ENCODE data around the gene PTX3.

- TF ChIP-seq, protein P1, sequence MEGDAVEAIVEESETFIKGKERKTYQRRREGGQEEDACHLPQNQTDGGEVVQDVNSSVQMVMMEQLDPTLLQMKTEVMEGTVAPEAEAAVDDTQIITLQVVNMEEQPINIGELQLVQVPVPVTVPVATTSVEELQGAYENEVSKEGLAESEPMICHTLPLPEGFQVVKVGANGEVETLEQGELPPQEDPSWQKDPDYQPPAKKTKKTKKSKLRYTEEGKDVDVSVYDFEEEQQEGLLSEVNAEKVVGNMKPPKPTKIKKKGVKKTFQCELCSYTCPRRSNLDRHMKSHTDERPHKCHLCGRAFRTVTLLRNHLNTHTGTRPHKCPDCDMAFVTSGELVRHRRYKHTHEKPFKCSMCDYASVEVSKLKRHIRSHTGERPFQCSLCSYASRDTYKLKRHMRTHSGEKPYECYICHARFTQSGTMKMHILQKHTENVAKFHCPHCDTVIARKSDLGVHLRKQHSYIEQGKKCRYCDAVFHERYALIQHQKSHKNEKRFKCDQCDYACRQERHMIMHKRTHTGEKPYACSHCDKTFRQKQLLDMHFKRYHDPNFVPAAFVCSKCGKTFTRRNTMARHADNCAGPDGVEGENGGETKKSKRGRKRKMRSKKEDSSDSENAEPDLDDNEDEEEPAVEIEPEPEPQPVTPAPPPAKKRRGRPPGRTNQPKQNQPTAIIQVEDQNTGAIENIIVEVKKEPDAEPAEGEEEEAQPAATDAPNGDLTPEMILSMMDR (IDR thresholded peaks at IDR 0.05): no peak
- TF ChIP-seq POLR2AphosphoS5 (IDR thresholded peaks at IDR 0.05; ENCODE audit: low read depth, low read length): no peak
- TF ChIP-seq, protein P2, sequence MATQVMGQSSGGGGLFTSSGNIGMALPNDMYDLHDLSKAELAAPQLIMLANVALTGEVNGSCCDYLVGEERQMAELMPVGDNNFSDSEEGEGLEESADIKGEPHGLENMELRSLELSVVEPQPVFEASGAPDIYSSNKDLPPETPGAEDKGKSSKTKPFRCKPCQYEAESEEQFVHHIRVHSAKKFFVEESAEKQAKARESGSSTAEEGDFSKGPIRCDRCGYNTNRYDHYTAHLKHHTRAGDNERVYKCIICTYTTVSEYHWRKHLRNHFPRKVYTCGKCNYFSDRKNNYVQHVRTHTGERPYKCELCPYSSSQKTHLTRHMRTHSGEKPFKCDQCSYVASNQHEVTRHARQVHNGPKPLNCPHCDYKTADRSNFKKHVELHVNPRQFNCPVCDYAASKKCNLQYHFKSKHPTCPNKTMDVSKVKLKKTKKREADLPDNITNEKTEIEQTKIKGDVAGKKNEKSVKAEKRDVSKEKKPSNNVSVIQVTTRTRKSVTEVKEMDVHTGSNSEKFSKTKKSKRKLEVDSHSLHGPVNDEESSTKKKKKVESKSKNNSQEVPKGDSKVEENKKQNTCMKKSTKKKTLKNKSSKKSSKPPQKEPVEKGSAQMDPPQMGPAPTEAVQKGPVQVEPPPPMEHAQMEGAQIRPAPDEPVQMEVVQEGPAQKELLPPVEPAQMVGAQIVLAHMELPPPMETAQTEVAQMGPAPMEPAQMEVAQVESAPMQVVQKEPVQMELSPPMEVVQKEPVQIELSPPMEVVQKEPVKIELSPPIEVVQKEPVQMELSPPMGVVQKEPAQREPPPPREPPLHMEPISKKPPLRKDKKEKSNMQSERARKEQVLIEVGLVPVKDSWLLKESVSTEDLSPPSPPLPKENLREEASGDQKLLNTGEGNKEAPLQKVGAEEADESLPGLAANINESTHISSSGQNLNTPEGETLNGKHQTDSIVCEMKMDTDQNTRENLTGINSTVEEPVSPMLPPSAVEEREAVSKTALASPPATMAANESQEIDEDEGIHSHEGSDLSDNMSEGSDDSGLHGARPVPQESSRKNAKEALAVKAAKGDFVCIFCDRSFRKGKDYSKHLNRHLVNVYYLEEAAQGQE (IDR thresholded peaks at IDR 0.05; ENCODE audit: insufficient read depth in 1 of 2, low read depth in 2 of 2, low read length in 1 of 2): no peak
Observed at GRCh38 chr3:157472648-157473047, 36.0 kb downstream of the PTX3 start.

Data from Panc1 (cell line).